ENCODE measurements around the gene KAZN.

The KAZN gene

GRCh38 chr1:14891991-14892390 lies 293.5 kb downstream of the KAZN start:
- no peak for TF ChIP-seq EP300 (IDR thresholded peaks at IDR 0.05; ENCODE audit: borderline replicate concordance)
- no peak for TF ChIP-seq TAF1 (IDR thresholded peaks at IDR 0.05; ENCODE audit: low read depth)
- TF ChIP-seq TEAD4 (IDR thresholded peaks at IDR 0.05), result no peak
- TF ChIP-seq RAD21 (IDR thresholded peaks at IDR 0.05; ENCODE audit: low read depth), result no peak
- TF ChIP-seq CREB1 (IDR thresholded peaks at IDR 0.05; ENCODE audit: low read depth), result no peak

DNA sequence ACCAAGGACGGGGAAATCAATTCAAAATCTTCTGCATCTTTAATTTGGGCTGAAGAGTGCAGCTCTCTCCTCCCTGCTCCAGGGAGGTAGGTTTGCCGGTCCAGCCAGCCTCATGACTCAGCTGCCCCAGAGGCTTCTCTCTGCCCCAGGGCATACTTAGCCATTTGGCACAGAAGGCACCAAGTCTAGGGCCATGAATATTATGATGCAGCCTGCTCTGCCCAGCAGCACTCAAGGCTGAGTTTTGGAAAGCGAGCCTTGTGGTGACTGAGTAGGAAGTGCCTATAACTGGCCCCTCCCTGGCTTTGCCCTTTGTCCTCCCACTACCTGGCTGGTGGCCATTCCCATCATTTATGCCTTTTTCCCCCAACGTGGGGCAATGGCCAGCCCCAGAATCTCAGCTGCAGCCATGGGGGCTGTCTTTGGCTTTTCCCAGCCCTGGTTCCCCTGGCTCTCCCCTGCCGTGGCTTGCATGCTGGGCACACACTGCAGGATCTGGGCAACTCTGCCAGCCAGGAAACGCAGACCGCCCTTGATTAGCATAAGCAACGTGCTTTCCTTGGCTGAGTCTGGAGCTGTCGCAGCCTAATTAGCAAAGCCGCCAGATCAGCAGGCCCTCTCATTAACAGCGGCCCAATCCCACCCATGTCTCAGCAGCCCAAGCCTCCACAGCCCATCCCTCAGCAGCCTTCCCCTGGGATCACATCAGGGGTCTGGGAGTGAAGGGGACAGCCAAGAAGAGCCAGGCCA lies 296.5 kb downstream of the KAZN start:
- TF ChIP-seq FOXM1 (IDR thresholded peaks at IDR 0.05; ENCODE audit: borderline replicate concordance, low read depth) (no peak), CREB1 (IDR thresholded peaks at IDR 0.05; ENCODE audit: low read depth) (no peak), TCF12 (IDR thresholded peaks at IDR 0.05; ENCODE audit: low read depth) (no peak), CEBPB (IDR thresholded peaks at IDR 0.05) (no peak), RAD21 (IDR thresholded peaks at IDR 0.05; ENCODE audit: low read depth) (no peak), YY1 (IDR thresholded peaks at IDR 0.05; ENCODE audit: low read depth) (no peak), REST (IDR thresholded peaks at IDR 0.05; ENCODE audit: low read depth) (no peak), ZBTB7A (IDR thresholded peaks at IDR 0.05; ENCODE audit: low read depth) (no peak), MAX (IDR thresholded peaks at IDR 0.05) (no peak), TEAD4 (IDR thresholded peaks at IDR 0.05) (no peak), NFIC (IDR thresholded peaks at IDR 0.05) (no peak), EGR1 (IDR thresholded peaks at IDR 0.05) (no peak), EP300 (IDR thresholded peaks at IDR 0.05; ENCODE audit: borderline replicate concordance) (no peak), TAF1 (IDR thresholded peaks at IDR 0.05; ENCODE audit: low read depth) (no peak)
- TF ChIP-seq, protein P1, sequence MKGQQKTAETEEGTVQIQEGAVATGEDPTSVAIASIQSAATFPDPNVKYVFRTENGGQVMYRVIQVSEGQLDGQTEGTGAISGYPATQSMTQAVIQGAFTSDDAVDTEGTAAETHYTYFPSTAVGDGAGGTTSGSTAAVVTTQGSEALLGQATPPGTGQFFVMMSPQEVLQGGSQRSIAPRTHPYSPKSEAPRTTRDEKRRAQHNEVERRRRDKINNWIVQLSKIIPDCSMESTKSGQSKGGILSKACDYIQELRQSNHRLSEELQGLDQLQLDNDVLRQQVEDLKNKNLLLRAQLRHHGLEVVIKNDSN (IDR thresholded peaks at IDR 0.05), result no peak

DNA sequence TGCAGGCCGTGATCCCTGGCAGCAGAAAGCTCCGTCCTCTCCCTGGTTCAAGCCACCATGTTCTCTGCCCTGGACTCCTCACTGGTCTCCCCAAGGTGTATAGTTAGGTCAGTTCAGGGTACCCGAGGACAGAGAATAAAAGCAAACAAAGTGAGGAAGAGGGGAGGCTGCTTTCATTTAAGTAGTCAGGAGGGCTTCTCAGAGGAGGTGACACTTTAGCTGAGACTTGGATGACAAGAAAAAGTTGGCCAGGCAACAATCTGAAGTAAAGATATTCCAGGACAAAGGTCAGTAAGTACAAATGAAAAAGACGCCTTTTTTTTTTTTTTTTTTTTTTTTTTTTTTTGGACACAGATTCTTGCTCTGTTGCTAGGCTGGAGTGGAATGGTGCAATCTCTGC lies 297.2 kb downstream of the KAZN start:
- no peak for TF ChIP-seq ZBTB7A (IDR thresholded peaks at IDR 0.05; ENCODE audit: low read depth)
- no peak for TF ChIP-seq YY1 (IDR thresholded peaks at IDR 0.05; ENCODE audit: low read depth)
- no peak for TF ChIP-seq EP300 (IDR thresholded peaks at IDR 0.05; ENCODE audit: borderline replicate concordance)
- no peak for TF ChIP-seq NFIC (IDR thresholded peaks at IDR 0.05)
- TF ChIP-seq, protein P1 (IDR thresholded peaks at IDR 0.05), result no peak
- TF ChIP-seq MAX (IDR thresholded peaks at IDR 0.05), result no peak
- no peak for TF ChIP-seq REST (IDR thresholded peaks at IDR 0.05; ENCODE audit: low read depth)
- no peak for TF ChIP-seq TEAD4 (IDR thresholded peaks at IDR 0.05)
- TF ChIP-seq RAD21 (IDR thresholded peaks at IDR 0.05; ENCODE audit: low read depth), result no peak
- no peak for TF ChIP-seq TCF12 (IDR thresholded peaks at IDR 0.05; ENCODE audit: low read depth)
- no peak for TF ChIP-seq CREB1 (IDR thresholded peaks at IDR 0.05; ENCODE audit: low read depth)
- TF ChIP-seq FOXM1 (IDR thresholded peaks at IDR 0.05; ENCODE audit: borderline replicate concordance, low read depth), result no peak
- TF ChIP-seq EGR1 (IDR thresholded peaks at IDR 0.05), result no peak
- no peak for TF ChIP-seq CEBPB (IDR thresholded peaks at IDR 0.05)
- no peak for TF ChIP-seq TAF1 (IDR thresholded peaks at IDR 0.05; ENCODE audit: low read depth)

GRCh38 chr1:14896381-14897079 lies 298.0 kb downstream of the KAZN start:
- no peak for TF ChIP-seq TCF12 (IDR thresholded peaks at IDR 0.05; ENCODE audit: low read depth)
- TF ChIP-seq YY1 (IDR thresholded peaks at IDR 0.05; ENCODE audit: low read depth), result no peak
- no peak for TF ChIP-seq NFIC (IDR thresholded peaks at IDR 0.05)
- TF ChIP-seq EP300 (IDR thresholded peaks at IDR 0.05; ENCODE audit: borderline replicate concordance), result no peak
- no peak for TF ChIP-seq REST (IDR thresholded peaks at IDR 0.05; ENCODE audit: low read depth)
